GM19468 (cell line): ENCODE data around the gene TAS2R30.
"Not testable (repeated sequence)": the region's sequence is repeated elsewhere in the genome, so short reads cannot be mapped to it uniquely, and the experiment has no call there.

Experiments used
- ATAC-seq: cut with Tn5 transposase; IDR thresholded peaks from one replicate; pipeline ENCODE4 v1.9.1; 2021; ENCODE audit warnings: mild to moderate bottlenecking, moderate library complexity, moderate number of reproducible peaks; ENCODE audit not compliant: unreplicated experiment; ENCODE audit errors: extremely low read depth

The TAS2R30 gene

GRCh38 chr12:11130999-11131398, 3.4 kb downstream of the TAS2R30 start:
- ATAC-seq, result no peak

GRCh38 chr12:11130382-11130781, 4.1 kb downstream of the TAS2R30 start:
- no peak for ATAC-seq

GRCh38 chr12:11114130-11114529, 20.3 kb downstream of the TAS2R30 start:
- ATAC-seq, result not testable (repeated sequence)

- ATAC-seq, result not testable (repeated sequence)
These were observed 23.2 kb downstream of the TAS2R30 start for GRCh38 chr12:11111213-11111612.

- no peak for ATAC-seq
These were observed 25.6 kb downstream of the TAS2R30 start for GRCh38 chr12:11108862-11109261.

GRCh38 chr12:11107719-11108118, 26.7 kb downstream of the TAS2R30 start:
- ATAC-seq, result no peak

- ATAC-seq, result no peak
These were observed 28.2 kb downstream of the TAS2R30 start for GRCh38 chr12:11106288-11106687.

GRCh38 chr12:11105546-11105945, 28.9 kb downstream of the TAS2R30 start:
- no peak for ATAC-seq

- not testable (repeated sequence) for ATAC-seq
These were observed 39.5 kb downstream of the TAS2R30 start for GRCh38 chr12:11094910-11095309.

GRCh38 chr12:11092128-11092527, 42.3 kb downstream of the TAS2R30 start, which contains the start of gene TAS2R43:
TSS of gene TAS2R43 (minus strand) at chr12:11092313. CDS start at chr12:11092229, 84 bp downstream.
- no peak for ATAC-seq

- no peak for ATAC-seq
These were observed 45.2 kb downstream of the TAS2R30 start for GRCh38 chr12:11089246-11089645.

GRCh38 chr12:11085419-11085818, 49.0 kb downstream of the TAS2R30 start:
- ATAC-seq, result no peak
